ENCODE data around the gene GRIK4. TPM values are rescaled to one million over a fixed set of nuclear protein-coding genes. Genes with fewer than 3 reads are reported as not detected.
A peak's percentile ranks its signal among the peaks of the same experiment; 100 is the strongest.

Gene GRIK4
- polyA plus RNA-seq, 1 donor from 2014 or later, result 3.4 TPM

DNA sequence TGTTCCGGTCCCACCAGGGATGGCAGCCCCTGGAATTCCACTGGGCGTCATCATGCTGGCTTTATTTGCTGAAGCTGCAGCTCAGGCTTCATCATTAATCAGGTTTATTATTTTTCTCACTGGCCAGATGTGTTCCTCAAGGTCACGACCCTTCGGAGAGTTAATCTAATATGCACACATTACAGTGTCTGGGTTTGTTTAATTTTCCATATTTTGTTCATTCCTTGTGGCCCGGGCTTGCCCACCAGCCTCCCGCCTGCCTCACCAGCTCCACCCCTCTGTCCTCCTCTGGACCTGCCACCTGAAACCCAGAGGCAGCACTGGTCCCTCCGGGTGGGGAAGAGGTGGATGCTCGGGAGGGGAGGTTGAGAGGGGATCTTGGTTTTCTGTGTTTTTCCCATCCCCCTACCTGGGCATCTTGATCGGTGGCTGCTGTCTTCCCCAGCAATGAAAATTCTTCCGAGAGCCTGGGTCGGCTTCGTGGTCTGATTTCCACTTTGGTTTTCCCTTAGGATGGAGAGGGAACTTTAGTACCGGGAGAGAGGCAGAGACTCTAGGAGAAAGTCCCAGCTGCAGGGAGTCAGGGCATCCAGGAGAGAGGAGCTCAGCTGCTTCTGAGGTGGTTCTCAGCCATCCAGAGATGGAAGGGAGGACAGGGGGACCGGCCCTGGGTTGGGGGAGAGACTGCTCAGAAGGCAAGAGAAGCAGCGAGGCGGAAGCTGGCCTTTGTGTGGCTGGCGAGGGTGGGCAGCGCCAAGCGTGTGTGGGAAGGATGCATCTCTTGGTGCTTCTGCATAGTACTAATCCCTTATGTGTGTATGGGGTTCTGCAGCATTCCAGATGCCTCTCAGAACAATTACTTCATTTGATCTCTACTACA, 2.1 kb downstream of the GRIK4 start:
- Histone ChIP-seq H3K27me3 (ENCODE audit: insufficient read depth, low read depth, low read length) (peaks cover 9% of the 10 kb centered on the region), H3K36me3 (ENCODE audit: insufficient read depth, low read length) (no peaks in the 10 kb centered on the region), H3K9me3 (ENCODE audit: low read length) (no peaks in the 10 kb centered on the region), H3F3A (ENCODE audit: insufficient read depth, low read length, poor library complexity, severe bottlenecking) (no peaks in the 10 kb centered on the region), H3K9ac (ENCODE audit: low read length) (no peak overlapping the region), H4K20me1 (ENCODE audit: insufficient read depth) (no peaks in the 10 kb centered on the region), H3K9me2 (ENCODE audit: insufficient read depth, low read length) (no peaks in the 10 kb centered on the region), H3K4me2 (ENCODE audit: low read length) (no peak overlapping the region), H3K4me3 (ENCODE audit: low read length) (peak overlapping the region; percentile 68), H3K27ac (ENCODE audit: low read length) (no peak overlapping the region), H2AFZ (ENCODE audit: low read depth, low read length) (no peak overlapping the region), H3K79me2 (replicated peaks; ENCODE audit: insufficient read depth, low read length) (no peaks in the 10 kb centered on the region)
- TF ChIP-seq, protein P1, sequence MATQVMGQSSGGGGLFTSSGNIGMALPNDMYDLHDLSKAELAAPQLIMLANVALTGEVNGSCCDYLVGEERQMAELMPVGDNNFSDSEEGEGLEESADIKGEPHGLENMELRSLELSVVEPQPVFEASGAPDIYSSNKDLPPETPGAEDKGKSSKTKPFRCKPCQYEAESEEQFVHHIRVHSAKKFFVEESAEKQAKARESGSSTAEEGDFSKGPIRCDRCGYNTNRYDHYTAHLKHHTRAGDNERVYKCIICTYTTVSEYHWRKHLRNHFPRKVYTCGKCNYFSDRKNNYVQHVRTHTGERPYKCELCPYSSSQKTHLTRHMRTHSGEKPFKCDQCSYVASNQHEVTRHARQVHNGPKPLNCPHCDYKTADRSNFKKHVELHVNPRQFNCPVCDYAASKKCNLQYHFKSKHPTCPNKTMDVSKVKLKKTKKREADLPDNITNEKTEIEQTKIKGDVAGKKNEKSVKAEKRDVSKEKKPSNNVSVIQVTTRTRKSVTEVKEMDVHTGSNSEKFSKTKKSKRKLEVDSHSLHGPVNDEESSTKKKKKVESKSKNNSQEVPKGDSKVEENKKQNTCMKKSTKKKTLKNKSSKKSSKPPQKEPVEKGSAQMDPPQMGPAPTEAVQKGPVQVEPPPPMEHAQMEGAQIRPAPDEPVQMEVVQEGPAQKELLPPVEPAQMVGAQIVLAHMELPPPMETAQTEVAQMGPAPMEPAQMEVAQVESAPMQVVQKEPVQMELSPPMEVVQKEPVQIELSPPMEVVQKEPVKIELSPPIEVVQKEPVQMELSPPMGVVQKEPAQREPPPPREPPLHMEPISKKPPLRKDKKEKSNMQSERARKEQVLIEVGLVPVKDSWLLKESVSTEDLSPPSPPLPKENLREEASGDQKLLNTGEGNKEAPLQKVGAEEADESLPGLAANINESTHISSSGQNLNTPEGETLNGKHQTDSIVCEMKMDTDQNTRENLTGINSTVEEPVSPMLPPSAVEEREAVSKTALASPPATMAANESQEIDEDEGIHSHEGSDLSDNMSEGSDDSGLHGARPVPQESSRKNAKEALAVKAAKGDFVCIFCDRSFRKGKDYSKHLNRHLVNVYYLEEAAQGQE (IDR thresholded peaks at IDR 0.05; ENCODE audit: borderline replicate concordance), result no peak

DNA sequence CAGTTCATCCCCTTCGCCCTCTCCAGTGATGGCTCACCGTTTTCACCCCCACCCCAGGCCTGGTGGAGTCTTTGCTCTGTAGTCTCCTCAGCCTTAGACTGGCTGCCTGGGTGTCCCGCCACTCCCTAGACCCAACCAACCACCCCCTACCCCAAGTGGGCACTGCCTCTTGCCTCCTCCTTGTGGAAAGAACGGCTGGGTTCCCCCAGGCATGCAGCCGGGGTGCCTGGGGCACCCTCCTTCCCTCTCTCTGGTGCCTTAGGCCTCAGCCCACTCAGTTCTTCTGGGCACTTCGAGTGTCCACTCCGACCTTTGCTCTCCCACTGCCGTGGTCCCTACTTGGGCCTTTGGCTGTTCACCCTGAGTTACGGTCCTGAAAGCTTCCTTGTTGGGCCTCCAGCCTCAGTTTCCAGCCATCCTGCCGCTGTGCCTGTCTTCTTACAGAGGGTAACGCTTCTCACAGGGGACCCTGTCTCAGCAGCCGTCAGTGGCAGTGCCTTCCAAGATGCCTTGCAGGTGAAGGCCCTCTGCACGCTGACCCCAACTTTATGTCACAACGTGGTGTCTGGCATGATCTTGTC, 3.1 kb downstream of the GRIK4 start:
- no peak overlapping the region for H2AFZ ChIP-seq (ENCODE audit: low read depth, low read length)
- H3K36me3 ChIP-seq (ENCODE audit: insufficient read depth, low read length), result no peaks in the 10 kb centered on the region
- H3K4me2 ChIP-seq (ENCODE audit: low read length), result no peak overlapping the region
- no peaks in the 10 kb centered on the region for H3K79me2 ChIP-seq (replicated peaks; ENCODE audit: insufficient read depth, low read length)
- peaks cover 9% of the 10 kb centered on the region for H3K27me3 ChIP-seq (ENCODE audit: insufficient read depth, low read depth, low read length)
- no peak overlapping the region for H3K27ac ChIP-seq (ENCODE audit: low read length)
- H3K9me3 ChIP-seq (ENCODE audit: low read length), result no peaks in the 10 kb centered on the region
- TF ChIP-seq POLR2AphosphoS5 (IDR thresholded peaks at IDR 0.05) (no peak), EZH2 (IDR thresholded peaks at IDR 0.05; ENCODE audit: borderline replicate concordance, insufficient read depth, low read length, poor library complexity, severe bottlenecking) (no peak), MXI1 (conservative IDR thresholded peaks at IDR 0.05; ENCODE audit: poor library complexity, severe bottlenecking) (no peak), EP300 (conservative IDR thresholded peaks at IDR 0.05; ENCODE audit: poor library complexity, severe bottlenecking) (no peak), RAD21 (conservative IDR thresholded peaks at IDR 0.05) (no peak), SMC3 (conservative IDR thresholded peaks at IDR 0.05; ENCODE audit: poor library complexity) (no peak), TAF1 (IDR thresholded peaks at IDR 0.05; ENCODE audit: low read depth) (no peak)
- TF ChIP-seq, protein P2, sequence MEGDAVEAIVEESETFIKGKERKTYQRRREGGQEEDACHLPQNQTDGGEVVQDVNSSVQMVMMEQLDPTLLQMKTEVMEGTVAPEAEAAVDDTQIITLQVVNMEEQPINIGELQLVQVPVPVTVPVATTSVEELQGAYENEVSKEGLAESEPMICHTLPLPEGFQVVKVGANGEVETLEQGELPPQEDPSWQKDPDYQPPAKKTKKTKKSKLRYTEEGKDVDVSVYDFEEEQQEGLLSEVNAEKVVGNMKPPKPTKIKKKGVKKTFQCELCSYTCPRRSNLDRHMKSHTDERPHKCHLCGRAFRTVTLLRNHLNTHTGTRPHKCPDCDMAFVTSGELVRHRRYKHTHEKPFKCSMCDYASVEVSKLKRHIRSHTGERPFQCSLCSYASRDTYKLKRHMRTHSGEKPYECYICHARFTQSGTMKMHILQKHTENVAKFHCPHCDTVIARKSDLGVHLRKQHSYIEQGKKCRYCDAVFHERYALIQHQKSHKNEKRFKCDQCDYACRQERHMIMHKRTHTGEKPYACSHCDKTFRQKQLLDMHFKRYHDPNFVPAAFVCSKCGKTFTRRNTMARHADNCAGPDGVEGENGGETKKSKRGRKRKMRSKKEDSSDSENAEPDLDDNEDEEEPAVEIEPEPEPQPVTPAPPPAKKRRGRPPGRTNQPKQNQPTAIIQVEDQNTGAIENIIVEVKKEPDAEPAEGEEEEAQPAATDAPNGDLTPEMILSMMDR (IDR thresholded peaks at IDR 0.05; ENCODE audit: poor library complexity, severe bottlenecking), result no peak
- TF ChIP-seq, protein P1 (IDR thresholded peaks at IDR 0.05; ENCODE audit: borderline replicate concordance), result no peak
- H3K9me2 ChIP-seq (ENCODE audit: insufficient read depth, low read length), result no peaks in the 10 kb centered on the region
- H3F3A ChIP-seq (ENCODE audit: insufficient read depth, low read length, poor library complexity, severe bottlenecking), result no peaks in the 10 kb centered on the region
- no peaks in the 10 kb centered on the region for H4K20me1 ChIP-seq (ENCODE audit: insufficient read depth)
- no peak overlapping the region for H3K9ac ChIP-seq (ENCODE audit: low read length)
- no peak overlapping the region for H3K4me3 ChIP-seq (ENCODE audit: low read length)

Measured in neural cell (in vitro differentiated cells).